Naive thymus-derived CD4-positive, alpha-beta T cell (primary cell): ENCODE results near the gene VDAC1. TPM values are rescaled to one million over a fixed set of nuclear protein-coding genes. Genes with fewer than 3 reads are reported as not detected.

Experiments
- polyA plus RNA-seq, 2 donors: library from polyadenylated mRNA; unstranded; fragments of 300-500 nt; fragmentation: Illumina TruSeq; gene quantifications; one replicate each; pipeline ENCODE4 v1.2.3, GENCODE V29; 2021
- total RNA-seq, 6 experiments: library from RNA in 5 of 6; stranded (reverse) in 5 of 6; gene quantifications; 1 replicate in 5 of 6; 2 replicates in 1 of 6; pipeline ENCODE4 v1.2.3 and lab custom pipeline; 2021 to 2026

VDAC1 gene
- total and polyA plus RNA-seq, 7 experiments from 2014 or later: 37.8 to 259 (median 48.4) TPM

Other genes with a start within 250 kb of the VDAC1 start
- 10 to 100 TPM; 11.1 to 33.6 (median 17.9) TPM for gene C5orf15, start 36.4 kb downstream of the VDAC1 start, total RNA-seq
- gene C5orf15, start 36.4 kb downstream of the VDAC1 start, polyA plus RNA-seq: 10 to 100 TPM; 16.2 to 18.2 TPM
- 1,000 to 10,000 TPM in 2 of 5 experiments, 100 to 1,000 TPM in 3; 203 to 1,066 (median 643) TPM for gene TCF7, start 109.7 kb upstream of the VDAC1 start, total RNA-seq
- 100 to 1,000 TPM; 356 to 560 TPM for gene TCF7, start 109.7 kb upstream of the VDAC1 start, polyA plus RNA-seq
- 100 to 1,000 TPM; 224 to 287 (median 268) TPM for gene SKP1, start 172.0 kb upstream of the VDAC1 start, total RNA-seq
- gene SKP1, start 172.0 kb upstream of the VDAC1 start, polyA plus RNA-seq: 1,000 to 10,000 TPM; 1,257 to 1,361 TPM
- 100 to 1,000 TPM in 3 of 5 experiments, 10 to 100 TPM in 2; 89.5 to 168 (median 132) TPM for gene PPP2CA, start 221.1 kb upstream of the VDAC1 start, total RNA-seq
- gene PPP2CA, start 221.1 kb upstream of the VDAC1 start, polyA plus RNA-seq: 100 to 1,000 TPM; 145 to 168 TPM